Stimulated activated naive CD8-positive, alpha-beta T cell treated with anti-CD3 and anti-CD28 coated beads, Interleukin-15, Interleukin-2, amounts not matched to agents 100 ng/mL and 50 ng/mL, for 24 hours (primary cell): Measurements from ENCODE around the gene EML3.

ENCODE experiments used
- H3K27ac Mint-ChIP-seq: one replicate; pipeline ENCODE4 v1.8.0; 2021; ENCODE audit warnings: mild to moderate bottlenecking, mixed read lengths
- H3K27me3 Mint-ChIP-seq: one replicate; pipeline ENCODE4 v1.8.0; 2021; ENCODE audit warnings: mixed read lengths
- H3K36me3 Mint-ChIP-seq: one replicate; pipeline ENCODE4 v1.8.0; 2021; ENCODE audit warnings: low read depth, mixed read lengths
- H3K4me1 Mint-ChIP-seq: one replicate; pipeline ENCODE4 v1.8.0; 2021; ENCODE audit warnings: low read depth, mixed read lengths
- H3K4me3 Mint-ChIP-seq: one replicate; pipeline ENCODE4 v1.8.0; 2021; ENCODE audit warnings: mild to moderate bottlenecking, mixed read lengths
- H3K9me3 Mint-ChIP-seq: one replicate; pipeline ENCODE4 v1.8.0; 2021; ENCODE audit warnings: mixed read lengths

Gene EML3

DNA sequence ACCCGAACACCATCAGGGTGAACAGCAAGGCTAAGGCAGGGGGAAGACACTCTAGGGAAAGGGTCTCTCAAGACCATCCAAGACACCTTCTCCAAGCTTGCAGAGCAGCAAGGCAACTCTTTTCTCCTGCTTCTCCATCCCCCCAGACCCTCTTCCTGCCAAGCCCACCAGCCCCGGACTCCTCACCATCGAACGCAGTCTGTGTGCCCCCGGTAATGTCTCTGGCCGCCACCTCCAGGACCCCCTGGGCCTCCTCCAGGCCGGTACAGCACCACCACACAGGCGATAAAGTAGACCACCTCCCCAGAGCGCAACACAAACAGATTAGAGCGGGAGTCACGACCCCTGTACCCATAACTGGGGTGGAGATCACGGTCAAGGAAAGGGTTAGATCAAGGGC lies 3.8 kb downstream of the EML3 start:
- Mint-ChIP-seq H3K4me1 (peaks cover 42% of the 10 kb centered on the region), H3K27me3 (no peaks in the 10 kb centered on the region), H3K4me3 (no peak overlapping the region), H3K27ac (peak overlapping the region; percentile 45), H3K36me3 (peaks cover 51% of the 10 kb centered on the region), H3K9me3 (no peaks in the 10 kb centered on the region)

- Mint-ChIP-seq H3K4me1 (peaks cover 51% of the 10 kb centered on the region), H3K9me3 (no peaks in the 10 kb centered on the region), H3K27me3 (no peaks in the 10 kb centered on the region), H3K27ac (no peak overlapping the region), H3K4me3 (no peak overlapping the region), H3K36me3 (peaks cover 61% of the 10 kb centered on the region)
Observed at GRCh38 chr11:62607714-62608113, 4.9 kb downstream of the EML3 start.

GRCh38 chr11:62605902-62606301 lies 6.7 kb downstream of the EML3 start:
- Mint-ChIP-seq H3K36me3 (peaks cover 67% of the 10 kb centered on the region), H3K27ac (no peak overlapping the region), H3K4me3 (no peak overlapping the region), H3K27me3 (no peaks in the 10 kb centered on the region), H3K9me3 (no peaks in the 10 kb centered on the region), H3K4me1 (peaks cover 47% of the 10 kb centered on the region)

- Mint-ChIP-seq H3K4me3 (no peak overlapping the region), H3K36me3 (peaks cover 67% of the 10 kb centered on the region), H3K27me3 (no peaks in the 10 kb centered on the region), H3K27ac (no peak overlapping the region), H3K4me1 (peaks cover 44% of the 10 kb centered on the region), H3K9me3 (no peaks in the 10 kb centered on the region)
Observed at GRCh38 chr11:62605467-62605866, 7.1 kb downstream of the EML3 start.

- H3K36me3 Mint-ChIP-seq = peaks cover 67% of the 10 kb centered on the region
- H3K27me3 Mint-ChIP-seq = no peaks in the 10 kb centered on the region
Observed at GRCh38 chr11:62604460-62605120, 8.0 kb downstream of the EML3 start.

GRCh38 chr11:62603776-62604299 lies 8.7 kb downstream of the EML3 start:
- Mint-ChIP-seq H3K9me3 (no peaks in the 10 kb centered on the region), H3K36me3 (peaks cover 69% of the 10 kb centered on the region), H3K4me3 (no peak overlapping the region), H3K4me1 (peaks cover 47% of the 10 kb centered on the region), H3K27me3 (no peaks in the 10 kb centered on the region), H3K27ac (no peak overlapping the region)

More at GRCh38 chr11:62604460-62605120, 8.0 kb downstream of the EML3 start:
- Mint-ChIP-seq H3K4me1 (peaks cover 44% of the 10 kb centered on the region), H3K27ac (no peak overlapping the region), H3K9me3 (no peaks in the 10 kb centered on the region), H3K4me3 (no peak overlapping the region)

DNA sequence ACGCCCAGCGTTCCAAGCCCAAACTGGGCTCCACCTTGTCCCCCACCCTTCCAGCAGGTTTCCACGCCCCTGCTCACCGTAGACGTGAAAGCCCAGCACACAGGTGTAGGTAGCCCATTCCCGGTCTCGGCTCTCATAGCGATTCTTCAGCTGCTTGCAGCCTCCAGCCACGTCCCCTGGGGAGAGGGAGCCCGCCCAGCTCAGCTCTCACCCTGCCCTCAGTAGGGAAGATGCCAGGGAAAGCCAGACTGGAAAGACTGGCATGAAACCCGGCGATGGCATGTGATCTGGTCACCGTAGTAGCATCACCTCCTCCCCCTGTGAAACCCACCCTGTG lies 9.5 kb downstream of the EML3 start:
- H3K4me1 Mint-ChIP-seq = peaks cover 49% of the 10 kb centered on the region
- H3K9me3 Mint-ChIP-seq = no peaks in the 10 kb centered on the region
- peak overlapping the region; percentile 12 for H3K27ac Mint-ChIP-seq
- H3K4me3 Mint-ChIP-seq = peak overlapping the region; percentile 50
- H3K27me3 Mint-ChIP-seq = no peaks in the 10 kb centered on the region
- H3K36me3 Mint-ChIP-seq = peaks cover 72% of the 10 kb centered on the region

- Mint-ChIP-seq H3K36me3 (peaks cover 72% of the 10 kb centered on the region), H3K4me1 (peaks cover 48% of the 10 kb centered on the region), H3K9me3 (no peaks in the 10 kb centered on the region), H3K4me3 (peak overlapping the region; percentile 99), H3K27ac (peak overlapping the region; percentile 93), H3K27me3 (no peaks in the 10 kb centered on the region)
Observed at GRCh38 chr11:62602141-62603071, 10.2 kb downstream of the EML3 start.

DNA sequence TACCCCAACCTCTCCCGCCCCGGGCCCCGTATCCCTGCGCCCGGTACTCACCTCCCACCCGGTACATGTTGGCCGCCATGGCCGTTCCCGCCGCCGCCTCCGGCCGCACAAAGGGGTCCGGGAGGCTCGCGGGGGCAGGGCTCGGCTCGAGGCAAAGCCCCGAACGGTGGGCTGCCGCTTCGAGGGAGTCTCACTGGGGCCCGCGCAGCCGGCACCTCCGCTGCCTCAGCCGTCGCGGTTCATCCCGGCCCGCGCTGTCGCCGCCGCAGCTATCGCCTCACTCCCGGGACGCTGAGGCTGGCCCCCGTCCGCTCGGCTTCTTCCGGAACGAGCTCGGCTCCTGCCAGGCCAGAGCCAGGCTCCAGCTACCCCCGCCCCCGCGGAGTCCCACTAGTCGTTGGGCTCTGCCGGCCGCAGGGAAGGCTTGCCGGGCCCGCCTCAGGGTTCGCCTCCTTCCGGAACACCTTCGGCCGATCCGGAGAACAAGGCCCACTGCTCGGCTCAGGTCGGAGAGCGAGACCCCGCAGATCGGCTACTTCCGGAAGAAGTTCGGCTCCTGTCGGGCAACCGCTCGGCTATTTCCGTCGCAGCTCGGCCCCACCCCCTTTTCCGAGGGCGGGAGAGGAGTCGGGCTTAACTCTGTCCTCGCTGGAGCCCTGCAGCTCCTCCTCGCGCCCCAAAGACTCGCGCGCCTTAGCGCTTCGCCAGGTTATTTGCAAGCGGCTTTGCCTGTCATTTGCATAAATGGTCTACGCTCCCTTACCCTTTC lies 11.0 kb downstream of the EML3 start, which contains the start of gene MTA2:
TSS of gene MTA2 (minus strand) at position 494 of the 769 bp plus-strand sequence. CDS start at position 79, 415 bp downstream.
- Mint-ChIP-seq H3K27ac (peak within 1 kb of the TSS; percentile 93), H3K4me3 (peak within 1 kb of the TSS; percentile 99), H3K27me3 (no peaks in the 10 kb centered on the region), H3K36me3 (peaks cover 75% of the 10 kb centered on the region), H3K4me1 (peaks cover 50% of the 10 kb centered on the region), H3K9me3 (no peaks in the 10 kb centered on the region)

GRCh38 chr11:62601122-62601371 lies 11.5 kb downstream of the EML3 start:
- H3K27ac Mint-ChIP-seq = peak overlapping the region; percentile 93
- H3K4me1 Mint-ChIP-seq = peaks cover 50% of the 10 kb centered on the region

GRCh38 chr11:62600367-62601121 lies 12.0 kb downstream of the EML3 start:
- no peaks in the 10 kb centered on the region for H3K27me3 Mint-ChIP-seq
- H3K4me3 Mint-ChIP-seq = peak overlapping the region; percentile 99
- peak overlapping the region; percentile 93 for H3K27ac Mint-ChIP-seq
- H3K9me3 Mint-ChIP-seq = no peaks in the 10 kb centered on the region
- H3K36me3 Mint-ChIP-seq = peaks cover 77% of the 10 kb centered on the region
- H3K4me1 Mint-ChIP-seq = peaks cover 50% of the 10 kb centered on the region

More at GRCh38 chr11:62601122-62601371, 11.5 kb downstream of the EML3 start:
- Mint-ChIP-seq H3K4me3 (peak overlapping the region; percentile 99), H3K27me3 (no peaks in the 10 kb centered on the region), H3K36me3 (peaks cover 76% of the 10 kb centered on the region), H3K9me3 (no peaks in the 10 kb centered on the region)

DNA sequence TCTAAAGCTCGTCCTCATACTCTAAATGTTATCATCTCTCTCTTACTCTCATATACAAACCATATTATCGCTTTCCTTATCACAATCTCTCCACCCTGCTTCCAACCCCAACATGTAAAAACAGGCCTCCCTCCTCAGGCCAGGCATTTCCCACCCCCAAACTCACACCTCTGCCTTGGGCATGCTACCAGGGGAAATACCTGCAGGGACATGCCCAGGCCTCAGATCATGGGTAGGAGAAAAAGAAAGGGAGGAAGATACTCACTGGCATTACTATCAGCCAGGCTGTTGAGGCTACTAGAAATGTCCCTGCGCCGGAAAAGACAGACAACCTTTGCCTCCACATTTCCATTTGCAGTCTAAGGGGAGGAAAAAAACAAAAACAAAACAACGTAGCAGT lies 12.7 kb downstream of the EML3 start:
- peaks cover 52% of the 10 kb centered on the region for H3K4me1 Mint-ChIP-seq
- no peaks in the 10 kb centered on the region for H3K9me3 Mint-ChIP-seq
- peaks cover 78% of the 10 kb centered on the region for H3K36me3 Mint-ChIP-seq
- peak overlapping the region; percentile 93 for H3K27ac Mint-ChIP-seq
- H3K27me3 Mint-ChIP-seq = no peaks in the 10 kb centered on the region
- H3K4me3 Mint-ChIP-seq = peak overlapping the region; percentile 99

DNA sequence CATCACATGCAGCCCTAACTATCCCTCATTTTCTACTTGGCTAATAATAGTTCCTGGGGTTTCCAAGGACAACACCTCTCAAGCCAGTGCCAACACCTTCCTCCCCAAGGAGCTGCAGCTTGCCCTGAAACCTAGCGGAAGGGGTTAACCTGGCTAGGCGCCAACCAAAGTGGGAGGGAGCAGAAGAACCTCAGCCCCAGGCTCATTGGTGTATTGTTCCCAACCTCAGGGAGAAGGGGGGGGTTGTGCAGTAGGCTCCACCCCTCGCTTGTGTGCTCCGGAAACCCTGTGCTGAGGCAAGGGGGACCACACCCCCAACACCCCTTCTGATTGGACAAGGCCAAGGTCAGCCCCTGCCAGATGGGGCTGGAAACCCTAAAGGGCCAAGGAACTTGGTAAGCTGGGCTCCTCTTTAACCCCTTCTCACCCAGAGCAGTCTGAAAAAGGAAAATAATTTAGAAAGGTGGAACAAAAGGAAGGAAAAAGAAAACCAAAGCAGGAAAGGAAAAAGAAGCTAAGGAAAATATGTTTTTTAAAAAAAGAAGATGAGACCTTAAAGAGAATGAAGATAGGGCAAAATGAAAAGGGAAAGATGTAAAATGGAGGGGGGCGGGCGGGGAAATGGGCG lies 13.4 kb downstream of the EML3 start:
- Mint-ChIP-seq H3K27ac (peak overlapping the region; percentile 93), H3K4me3 (peak overlapping the region; percentile 99), H3K36me3 (peaks cover 84% of the 10 kb centered on the region), H3K9me3 (no peaks in the 10 kb centered on the region), H3K27me3 (no peaks in the 10 kb centered on the region), H3K4me1 (peaks cover 59% of the 10 kb centered on the region)

DNA sequence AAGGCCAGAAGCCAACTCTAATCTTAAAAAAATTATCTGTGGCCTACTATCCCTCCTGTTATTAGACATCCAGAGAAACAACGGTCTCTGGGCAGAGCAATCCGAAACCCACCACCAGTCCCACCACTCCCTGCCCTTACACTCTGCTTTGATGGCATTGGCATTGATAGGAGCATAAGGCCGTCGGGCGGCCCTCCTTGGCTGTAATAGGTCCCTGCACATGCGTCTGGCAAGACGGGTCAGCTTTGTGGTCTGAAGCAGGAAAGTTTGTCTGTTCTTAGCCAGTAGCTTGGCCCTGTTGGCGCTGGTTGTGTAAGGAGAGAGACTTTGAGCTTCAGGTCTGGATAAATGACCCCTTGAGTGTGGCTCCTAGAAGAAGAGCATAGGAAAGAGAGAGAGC lies 17.5 kb downstream of the EML3 start:
- Mint-ChIP-seq H3K27me3 (no peaks in the 10 kb centered on the region), H3K36me3 (peaks cover 82% of the 10 kb centered on the region), H3K9me3 (no peaks in the 10 kb centered on the region), H3K27ac (peak overlapping the region; percentile 21), H3K4me3 (no peak overlapping the region), H3K4me1 (peaks cover 72% of the 10 kb centered on the region)
